Hematopoietic multipotent progenitor cell treated with erythropoietin and hydrocortisone succinate and interleukin-3 and kit ligand, for 8 days (in vitro differentiated cells): ENCODE measurements around the gene RTL10.

ENCODE experiments used
- DNase-seq: peaks from one replicate; pipeline ENCODE4 v3.0.0-alpha.2; 2015

Gene RTL10

DNA sequence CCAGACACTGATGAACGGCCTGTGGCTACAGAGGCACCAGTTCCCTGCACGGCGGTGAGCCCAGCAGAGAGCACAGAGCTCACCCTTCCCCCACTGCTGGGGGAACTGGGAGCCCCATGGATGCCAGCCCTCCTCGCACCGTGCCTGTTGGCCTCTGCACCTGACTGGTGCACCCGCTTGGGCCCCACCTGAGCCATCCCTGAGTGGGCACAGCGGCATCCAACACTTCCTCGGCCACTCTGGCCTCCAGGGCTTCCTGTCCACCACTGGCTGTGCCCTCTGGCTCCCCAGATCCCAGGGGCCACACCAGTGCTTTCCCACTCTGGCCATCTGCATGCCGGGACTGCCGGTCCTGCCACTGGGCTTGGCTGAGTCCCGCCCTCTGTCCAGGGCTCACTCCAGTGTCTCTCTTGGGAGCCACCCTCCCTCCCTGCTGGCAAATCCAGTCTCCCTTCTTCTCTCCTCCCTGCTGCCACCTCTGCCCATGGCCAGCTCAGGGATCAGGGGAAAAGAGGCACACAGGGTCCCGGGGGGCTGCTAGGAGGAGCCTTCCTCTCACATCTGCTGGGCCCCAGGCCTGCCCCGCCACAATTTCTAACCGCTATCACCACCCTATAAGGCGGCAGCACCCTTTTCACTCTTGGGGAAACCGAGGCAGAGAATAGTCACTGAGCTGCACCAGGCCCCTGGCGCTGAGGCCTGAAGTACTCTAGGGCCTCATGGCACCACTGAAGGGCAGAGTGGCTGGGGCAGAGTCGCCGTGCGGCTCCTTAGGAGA, 33.0 kb downstream of the RTL10 start:
- no peak for DNase-seq

DNA sequence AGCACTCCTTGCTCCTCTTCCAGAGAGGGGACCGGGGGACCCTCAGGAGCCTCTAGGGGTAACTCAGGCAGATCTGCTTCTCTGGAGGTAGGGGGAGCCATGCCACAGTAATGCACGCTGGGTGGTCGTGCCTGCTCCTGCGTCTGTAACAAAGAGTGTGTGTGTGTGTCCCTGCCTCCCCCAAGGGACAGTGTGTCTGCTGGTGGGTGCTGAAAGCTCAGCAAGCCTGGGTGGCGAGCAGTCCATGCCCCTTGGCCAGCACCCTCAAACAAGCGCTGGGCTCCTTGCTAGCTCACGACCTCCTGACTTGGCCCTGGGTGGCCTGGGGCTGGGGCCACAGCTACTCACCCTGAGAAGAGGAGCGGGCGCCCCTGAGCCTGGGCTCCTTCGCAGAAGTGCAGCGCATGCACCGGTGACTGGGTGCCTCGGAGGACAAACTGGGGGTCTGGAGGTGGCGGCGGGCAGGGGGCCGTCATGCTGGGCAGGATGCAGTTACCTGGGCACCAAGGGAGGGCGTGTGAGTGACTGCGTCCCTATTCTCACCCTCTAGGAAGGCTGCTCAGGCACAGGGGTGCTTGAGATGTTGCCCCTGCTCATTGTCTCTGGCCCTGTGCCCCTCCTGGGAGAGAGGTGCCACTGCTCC, 33.7 kb downstream of the RTL10 start:
- DNase-seq = no peak

DNA sequence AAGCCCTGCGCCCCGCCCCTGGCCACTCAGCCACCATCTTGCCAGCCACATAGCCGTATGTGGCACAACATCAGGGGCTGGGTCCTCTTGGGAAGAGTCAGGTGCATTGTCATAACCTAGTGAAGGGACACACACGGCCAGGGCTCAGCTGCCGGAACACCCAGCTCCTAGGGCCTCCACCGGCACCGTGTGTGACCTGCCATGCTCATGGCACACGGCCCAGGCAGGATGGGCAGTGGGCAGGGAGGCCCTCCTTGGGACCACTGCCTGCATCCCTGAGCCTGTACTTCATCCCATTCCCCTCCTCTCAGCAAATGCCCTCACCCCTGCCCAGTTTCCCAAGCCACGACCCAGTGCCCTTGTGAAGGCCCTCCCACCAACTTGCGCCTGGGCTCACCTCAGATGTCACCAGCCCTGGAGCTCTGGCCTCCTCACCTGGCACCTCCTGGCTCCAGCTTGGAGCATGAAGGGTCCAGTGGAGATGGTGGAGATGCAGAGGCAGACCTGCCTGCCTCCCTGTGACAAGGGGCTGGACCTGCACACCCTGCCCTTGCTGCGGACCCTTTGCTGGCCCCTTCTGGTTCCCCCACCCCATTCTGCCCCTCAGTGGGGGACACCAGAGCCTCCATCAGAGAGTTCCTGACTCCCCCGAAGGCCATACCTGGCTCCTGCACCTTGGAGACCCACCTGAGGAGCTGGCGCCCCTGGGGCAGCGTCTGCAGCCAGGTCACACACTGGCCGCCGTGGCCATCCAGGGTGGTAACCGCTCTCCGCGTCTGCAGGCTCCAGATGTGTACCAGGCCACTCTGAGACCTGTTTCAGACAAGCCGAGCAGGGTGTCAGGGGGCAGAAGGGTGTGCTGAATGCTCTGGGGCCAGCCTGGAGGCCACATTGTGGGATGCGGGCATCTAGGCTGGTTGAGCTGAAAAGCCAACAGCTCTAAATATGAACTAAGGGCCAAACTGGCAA, 34.5 kb downstream of the RTL10 start:
- DNase-seq = no peak

DNA sequence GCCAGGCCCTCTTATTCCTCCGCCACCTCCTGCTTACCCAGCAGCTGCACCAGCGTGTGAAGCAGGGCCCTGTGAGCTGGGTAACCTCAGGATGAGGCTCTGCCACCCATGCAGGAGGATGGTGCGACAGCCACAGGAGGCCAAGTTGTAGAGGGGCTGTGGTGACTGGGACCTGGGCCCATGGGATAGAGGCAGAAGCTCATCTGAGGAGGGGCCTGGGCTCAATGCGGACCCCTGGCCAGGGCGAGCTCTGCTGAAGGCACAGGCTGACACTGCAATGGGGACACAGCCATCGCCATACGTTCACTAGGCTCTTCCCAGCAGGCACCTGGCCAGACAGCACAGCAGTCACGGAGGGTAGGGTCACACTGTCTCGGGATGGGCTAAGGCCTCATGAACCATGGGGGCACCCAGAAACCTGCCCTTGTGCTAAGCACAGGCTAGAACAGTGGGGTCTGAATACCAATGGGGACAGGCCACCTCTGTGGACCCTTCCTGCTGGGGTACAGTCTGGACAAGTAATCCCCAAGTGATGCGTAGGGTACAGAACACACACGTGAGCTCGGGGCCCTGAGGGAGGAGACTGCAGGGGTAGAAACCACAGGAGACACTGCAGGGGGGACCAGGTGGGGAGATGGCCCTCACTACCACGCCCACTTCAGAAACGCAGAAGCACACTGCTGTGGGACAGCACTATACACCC, 35.3 kb downstream of the RTL10 start:
- DNase-seq = no peak

DNA sequence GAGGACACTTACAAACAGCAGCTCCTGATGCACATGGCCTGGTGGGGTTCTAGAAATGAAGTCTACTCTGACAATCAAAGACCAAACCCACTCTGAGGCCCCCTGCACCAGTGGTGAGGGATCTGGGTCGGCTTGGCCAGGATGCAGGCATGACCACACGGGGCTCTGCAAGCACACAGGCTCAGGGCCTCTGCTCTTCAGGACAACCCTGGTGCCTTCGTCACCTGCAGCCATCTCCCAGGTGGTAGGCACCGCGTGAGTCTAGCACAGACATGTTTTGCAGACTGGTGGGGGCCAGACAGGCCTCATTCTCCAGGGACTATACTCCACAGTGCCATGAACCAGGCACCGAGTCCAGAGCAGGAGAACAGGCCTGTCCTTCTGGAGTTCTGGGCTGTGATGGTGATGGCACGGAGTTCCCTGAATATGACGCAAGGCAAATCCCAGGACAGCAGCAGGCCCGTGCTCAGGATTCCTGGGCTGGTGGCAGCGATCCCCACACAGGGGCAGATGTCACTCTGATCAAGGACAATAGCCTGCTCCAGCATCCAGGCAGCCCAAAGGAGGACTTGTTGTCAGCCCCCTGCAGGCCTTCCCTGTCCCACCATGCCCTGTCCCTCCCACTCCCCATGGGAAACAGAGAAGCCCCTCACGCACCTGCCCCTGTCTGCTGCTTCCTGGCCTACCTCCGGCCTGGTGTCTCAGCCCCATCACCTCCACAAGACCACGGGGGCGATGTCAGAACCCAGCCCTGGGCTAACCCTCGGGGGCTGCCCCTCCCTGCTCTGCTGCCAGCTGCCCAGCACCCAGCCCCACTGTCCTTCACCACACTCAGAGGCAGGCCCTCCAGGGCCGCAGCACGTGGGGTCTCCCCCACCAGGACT, 36.1 kb downstream of the RTL10 start:
- DNase-seq = no peak

DNA sequence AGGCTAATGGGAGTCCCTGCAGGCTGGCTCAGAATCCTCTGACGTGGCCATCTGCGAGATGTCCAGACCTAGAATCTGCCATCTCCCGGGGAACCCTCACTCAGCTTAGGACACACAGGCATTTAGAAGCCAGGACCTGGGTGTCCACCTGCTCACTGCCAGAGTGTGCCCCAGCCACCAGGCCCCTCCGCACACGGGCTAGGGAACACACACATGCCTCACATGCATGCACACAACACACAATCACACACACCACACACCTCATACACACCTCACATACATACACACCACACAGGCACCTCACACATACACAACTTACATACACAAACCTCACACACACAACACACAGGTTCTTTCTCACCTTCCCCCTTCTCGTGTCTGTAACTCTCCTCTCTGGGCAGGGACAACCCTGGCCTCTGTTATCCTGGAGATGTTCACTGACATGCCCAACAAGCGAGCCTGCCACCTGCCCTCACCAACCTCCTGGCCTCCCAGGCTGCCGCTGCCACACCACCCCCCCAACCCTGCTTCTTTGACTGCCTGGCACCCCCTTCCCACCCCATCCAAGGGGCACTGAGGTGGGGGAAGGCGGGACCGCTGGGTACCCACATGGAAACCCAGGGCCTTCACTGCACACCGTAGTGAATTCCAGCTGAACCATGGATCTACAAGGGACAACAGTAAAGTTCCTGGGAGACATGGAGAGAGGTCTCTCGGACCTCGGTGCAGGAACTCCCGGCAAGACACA, 38.1 kb downstream of the RTL10 start:
- no peak for DNase-seq

DNA sequence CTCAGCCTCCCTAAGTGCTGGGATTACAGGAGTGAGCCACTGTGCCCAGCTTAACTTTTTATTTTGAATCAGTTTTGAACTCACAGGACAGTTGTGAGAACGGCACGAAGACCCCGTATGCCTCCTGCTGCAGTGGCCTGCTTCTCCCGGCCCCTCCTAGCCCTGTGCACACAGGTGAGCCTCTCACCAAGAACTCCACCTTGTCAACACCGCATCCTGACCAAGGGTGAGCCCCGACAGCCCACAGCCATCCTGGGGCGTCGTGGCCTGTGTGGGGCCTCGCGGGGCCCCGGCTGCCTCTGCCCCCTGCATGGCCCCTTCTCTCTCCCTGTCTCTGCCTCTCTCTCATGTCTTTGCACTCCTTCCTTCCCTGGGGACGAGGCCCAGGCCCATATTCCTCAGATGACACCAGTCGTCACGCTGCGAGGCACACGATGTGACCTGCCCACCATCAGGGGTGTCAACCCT, 38.8 kb downstream of the RTL10 start:
- DNase-seq = no peak

DNA sequence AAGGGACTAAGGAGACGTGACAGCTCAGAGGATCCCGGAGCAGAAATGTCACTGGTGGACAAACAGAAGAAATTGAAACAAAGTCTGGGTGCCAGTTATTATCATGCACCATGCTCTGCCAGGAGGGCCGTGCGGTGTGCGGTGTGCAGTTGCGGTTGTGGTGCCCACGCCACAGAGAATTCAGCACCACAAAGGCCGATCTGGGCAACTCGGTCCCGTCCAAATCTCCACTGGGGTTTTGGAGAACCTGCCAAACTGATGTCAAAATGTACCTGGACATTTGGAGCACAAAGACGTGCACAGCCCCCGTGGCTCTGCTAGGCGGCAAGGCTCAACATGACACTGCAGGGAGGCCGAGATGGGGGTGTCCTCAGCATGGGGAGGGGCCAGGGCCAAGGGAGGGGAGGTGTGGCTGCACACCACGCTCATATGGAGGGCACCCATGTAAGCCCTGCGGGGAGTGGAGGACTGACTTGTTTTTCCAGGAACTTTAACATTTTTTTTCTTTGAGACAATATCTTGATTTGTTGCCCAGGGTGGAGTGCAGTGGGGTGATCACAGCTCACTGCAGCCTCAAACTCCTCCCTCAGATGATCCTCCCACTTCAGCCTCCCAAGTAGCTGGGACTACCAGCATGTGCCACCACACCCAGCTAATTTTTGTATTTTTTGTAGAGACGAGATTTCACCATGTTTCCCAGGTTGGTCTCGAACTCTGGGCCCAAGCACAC, 39.4 kb downstream of the RTL10 start:
- DNase-seq = peak; percentile 82

DNA sequence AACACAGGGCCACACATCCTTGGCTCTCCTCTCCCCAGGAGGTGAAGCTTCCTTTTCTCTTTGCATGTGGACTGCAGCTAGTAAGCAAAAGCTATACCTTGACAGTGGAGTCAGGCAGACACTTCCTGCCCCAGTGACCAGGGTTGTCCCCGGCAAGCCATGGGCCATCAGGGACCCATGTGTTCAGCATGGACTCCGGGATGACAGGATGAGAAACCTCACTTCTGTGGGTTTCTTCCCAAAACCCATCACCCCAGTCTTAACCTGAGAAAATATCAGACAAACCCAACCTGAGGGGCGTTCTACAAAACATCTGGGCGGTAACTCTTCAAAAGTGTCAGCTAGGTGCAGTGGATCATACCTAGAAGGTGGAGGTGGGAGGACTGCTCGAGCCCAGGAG, 40.2 kb downstream of the RTL10 start:
- no peak for DNase-seq

DNA sequence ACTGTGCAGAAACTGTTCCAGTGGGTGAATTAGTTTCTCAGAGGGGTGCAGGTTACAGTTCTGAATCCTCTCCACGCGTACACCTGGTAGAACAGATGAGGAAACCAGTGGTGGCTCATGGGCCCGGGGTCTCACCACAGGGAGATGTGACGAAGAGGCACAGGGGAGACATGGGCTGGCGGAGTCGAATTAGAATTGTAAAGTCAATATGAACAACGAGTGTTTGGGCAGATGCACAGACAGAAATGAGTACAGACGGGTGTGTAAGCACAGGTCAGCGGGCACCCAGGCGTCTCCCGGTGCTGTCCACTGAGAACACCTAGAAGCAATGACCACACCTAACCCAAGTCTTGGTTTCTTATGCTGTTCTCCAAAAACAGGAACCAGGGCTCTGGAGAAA, 41.8 kb downstream of the RTL10 start:
- DNase-seq = no peak

DNA sequence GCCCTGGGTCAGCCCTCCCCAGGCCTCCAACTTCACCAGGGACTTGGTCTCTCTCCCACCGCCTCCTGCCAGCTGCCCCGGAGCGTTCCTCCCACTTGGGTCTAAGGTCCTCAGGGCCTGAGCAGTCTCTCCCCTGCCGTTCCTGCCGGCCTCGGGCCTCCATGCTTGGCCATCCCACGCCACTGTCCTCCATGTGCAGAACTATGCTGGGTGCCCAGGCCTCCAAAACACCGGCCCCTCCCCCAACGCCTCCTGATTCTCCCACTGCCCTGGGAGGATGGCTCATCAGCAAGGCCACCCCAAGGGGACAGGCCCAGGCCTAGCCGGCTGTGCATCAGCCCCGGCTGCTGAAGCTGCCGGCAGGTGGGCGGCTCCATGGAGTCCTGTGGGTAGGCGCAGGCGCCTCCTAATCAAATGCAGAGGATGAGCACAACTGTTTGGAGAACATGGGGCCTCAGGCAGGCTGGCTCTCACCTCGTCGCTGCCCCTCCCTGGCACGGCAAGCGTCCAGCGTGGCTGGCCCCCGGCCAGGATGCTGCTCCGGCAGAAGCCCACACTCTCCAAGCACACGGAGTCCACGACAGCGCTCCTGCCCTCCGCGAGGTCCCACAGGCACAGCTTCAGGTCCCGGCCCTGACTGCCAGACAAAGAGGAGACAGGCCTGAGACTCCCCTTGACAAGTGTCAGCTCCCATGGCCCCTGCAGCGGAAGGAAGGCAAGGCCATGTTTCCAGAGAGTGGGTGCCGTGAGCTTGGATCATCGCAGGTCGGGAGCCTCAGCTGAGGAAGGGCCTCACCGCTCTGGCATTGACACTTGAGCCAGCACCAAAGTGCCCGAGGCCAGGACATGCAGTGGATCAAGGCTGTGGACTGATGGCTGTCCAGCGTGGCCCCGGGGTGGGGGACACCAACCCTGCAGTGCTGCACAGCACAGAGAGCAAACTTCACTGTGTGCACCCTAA, 42.6 kb downstream of the RTL10 start:
- DNase-seq = no peak

DNA sequence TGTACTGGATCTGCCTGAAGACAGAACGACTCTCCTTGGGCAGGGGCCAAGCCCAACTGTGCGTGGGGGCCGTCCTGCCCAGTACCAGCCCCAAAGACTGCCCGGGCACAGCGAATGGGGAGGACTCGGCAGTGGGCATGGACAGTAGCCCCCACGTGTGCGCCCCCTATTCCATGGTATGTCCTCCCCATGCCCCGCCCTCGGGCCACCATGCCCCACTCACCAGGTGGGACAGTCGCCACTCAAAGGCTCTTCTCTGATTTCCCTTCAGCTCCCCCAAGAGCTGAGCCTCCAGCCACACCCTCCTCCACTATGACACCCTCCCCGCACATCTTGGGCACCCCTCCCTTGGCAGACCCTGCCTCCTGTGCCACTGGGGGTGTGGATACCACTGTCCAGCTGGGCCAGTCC, 43.5 kb downstream of the RTL10 start:
- no peak for DNase-seq

DNA sequence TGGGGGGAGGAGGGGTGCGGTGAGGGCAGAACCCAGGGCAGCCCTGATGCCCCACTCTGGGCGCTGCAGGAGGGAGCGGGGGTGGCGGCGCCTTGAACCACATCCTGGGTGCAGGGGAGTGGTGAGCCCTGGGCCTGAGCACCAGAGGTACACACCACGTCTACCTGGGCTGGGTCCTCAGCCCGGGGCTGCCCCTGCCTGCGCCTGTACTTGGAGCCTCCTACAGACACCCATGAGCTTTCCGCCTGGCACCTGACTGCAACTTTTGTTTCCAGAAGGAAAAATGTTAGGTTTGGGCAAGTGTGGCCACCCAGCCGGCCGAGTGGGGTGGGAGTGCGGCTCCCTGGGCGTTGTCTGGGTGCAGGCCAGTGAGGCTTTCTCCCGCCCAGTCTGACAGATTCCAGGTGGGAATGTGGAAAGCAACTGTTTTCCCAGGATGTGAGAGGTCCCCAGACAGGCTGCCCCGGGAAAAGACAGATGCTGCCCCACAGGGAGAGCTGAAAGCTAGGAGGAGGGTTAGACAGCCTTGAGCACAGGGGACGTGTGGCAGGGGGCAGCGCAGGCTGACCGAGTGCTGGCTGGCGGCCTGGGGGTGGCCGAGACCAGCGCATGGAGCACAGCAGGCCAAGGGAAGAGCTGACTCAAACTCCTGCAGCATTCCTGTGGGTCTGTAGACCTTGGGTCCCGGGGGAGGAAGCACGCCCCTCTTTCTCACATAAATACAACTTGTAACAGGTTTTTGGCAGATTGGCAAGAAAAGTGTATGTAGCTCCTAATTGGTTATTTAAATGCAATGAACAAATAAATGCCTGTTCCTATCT, 44.1 kb downstream of the RTL10 start:
- no peak for DNase-seq

DNA sequence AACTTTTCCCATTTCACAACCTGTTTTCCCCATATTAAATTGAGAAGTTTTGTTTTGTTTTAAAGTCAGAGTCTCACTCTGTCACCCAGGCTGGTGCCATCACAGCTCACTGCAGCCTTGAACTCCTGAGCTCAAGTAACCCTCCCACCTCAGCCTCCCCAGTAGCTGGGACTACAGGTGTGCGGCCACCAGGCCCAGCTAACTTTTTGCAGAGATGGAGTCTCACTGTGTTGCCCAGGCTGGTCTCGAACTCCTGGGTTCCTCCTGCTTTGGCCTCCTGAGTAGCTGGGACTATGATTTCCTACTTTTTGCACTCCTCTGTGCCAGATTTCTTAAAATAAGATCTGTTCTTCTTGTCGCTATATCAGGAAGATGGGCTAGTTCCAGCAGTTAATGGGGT, 44.9 kb downstream of the RTL10 start:
- DNase-seq = no peak

DNA sequence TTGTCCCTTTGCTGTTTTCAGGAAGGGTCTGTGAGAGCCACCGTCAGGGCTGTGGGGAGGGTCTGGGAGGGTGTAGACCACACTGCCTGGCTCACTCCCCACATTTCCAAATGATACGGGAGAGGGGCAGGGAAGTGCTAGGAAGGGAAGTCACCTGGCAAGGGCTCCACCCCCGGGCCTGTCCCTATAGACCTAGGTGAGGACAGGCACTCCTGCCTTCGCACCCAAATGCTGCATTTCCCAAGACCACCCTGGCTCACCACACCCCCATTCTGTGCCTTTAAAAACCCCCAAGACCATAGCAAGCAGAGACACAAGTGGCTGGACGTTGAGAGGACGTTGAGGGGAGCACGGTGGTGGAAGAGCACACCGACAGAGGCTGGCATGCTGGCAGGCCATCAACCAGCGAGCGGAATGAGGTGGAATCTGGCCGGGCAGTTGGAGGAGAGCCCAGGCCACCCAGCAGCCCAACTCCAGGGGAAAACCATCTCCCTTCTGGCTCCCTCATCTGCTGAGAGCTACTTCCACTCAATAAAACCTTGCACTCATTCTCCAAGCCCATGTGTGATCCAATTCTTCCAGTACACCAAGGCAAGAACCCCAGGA, 45.7 kb downstream of the RTL10 start:
- no peak for DNase-seq

DNA sequence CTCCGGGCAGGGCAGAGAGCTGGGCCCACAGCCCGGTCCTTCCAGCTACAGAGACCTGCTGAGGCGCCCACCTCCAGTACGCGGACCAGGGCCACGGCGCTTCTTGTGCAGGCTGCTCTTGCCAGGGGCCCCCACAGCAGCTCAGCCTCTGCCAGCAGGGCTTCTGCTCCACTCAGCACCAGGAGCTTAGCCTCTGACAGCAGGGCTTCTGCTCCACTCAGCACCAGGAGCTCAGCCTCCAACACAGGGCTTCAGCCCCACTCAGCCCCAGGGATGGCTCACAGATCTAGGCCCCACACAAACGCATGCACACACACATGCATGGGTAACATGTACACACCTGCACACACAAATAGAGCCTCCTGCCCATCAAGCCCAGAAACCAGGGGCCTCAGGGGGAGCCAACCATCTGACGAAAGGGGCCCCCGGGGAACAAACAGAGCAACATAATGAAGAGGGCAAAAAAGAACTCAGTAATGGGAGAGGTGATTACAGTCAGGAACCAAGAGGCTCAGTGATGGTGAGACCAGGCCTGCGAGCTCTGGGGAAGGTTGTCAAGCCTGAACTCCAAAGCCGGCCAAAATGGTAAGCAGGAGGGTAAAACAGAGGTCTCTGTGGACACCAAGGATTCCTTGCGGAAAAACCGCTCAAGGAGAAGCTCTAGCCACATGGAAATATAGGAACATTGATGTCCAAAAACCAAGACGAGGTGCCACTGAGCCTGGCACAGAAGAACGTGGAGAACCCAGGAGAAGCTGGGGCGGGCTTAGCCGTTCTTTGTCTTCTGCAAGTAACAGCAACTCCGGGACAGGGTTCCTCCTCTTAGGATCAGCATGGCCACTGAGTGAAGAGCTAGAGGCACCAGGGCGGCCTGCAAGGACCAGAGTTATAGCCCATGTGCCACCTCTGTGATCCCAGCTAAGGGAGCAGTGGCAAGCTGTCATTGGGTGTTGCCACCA, 46.5 kb downstream of the RTL10 start:
- DNase-seq = no peak
